ENCODE results near the gene TEC. TPM values are rescaled to one million over a fixed set of nuclear protein-coding genes. Genes with fewer than 3 reads are reported as not detected.
A peak's percentile ranks its signal among the peaks of the same experiment; 100 is the strongest.

TEC gene
- total and polyA plus RNA-seq, 8 donors, result 4.5 to 10.6 (median 7.6) TPM

DNA sequence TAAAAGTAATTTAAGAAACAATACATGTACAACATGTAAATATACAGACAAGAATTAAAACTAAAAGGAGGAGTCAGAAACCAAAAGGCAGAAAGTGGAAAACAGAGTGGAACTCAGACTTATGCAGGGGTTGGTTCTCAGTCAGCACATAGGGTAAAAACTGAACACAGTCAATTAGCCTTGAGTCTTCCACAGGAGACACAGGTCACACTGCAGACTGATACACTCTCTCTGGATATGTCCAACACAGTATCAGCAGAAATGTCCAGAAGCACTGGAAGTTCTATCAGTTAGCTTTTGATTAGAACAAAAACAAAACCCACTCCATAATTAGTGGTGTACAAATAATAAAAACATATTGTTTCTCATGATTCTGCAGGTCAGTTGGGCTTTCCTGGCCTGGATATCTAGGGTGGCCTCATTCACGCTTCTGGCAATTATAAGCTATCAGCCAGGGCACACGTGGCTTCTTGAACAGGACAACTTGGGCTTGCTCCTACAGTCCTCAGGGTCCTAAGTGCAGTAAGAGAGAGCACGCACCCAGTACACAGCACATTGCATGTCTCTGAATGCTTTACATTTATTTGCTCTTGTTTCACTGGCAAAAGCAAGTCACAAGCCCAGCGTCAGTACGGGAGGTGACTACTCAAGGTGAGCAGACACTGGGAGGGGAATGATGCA, 21.6 kb downstream of the TEC start:
- Histone ChIP-seq H3K36me3 (no peaks in the 10 kb centered on the region), H3K27ac (no peak overlapping the region), H3K4me3 (no peak overlapping the region), H3K9me3 (no peaks in the 10 kb centered on the region), H3K27me3 (no peaks in the 10 kb centered on the region), H3K4me1 (no peaks in the 10 kb centered on the region)
- ATAC-seq (peak; percentile 28), DNase-seq (no peak)
- intact Hi-C loops (cut with DNase I), result no loop called here
- TF ChIP-seq, protein P1, sequence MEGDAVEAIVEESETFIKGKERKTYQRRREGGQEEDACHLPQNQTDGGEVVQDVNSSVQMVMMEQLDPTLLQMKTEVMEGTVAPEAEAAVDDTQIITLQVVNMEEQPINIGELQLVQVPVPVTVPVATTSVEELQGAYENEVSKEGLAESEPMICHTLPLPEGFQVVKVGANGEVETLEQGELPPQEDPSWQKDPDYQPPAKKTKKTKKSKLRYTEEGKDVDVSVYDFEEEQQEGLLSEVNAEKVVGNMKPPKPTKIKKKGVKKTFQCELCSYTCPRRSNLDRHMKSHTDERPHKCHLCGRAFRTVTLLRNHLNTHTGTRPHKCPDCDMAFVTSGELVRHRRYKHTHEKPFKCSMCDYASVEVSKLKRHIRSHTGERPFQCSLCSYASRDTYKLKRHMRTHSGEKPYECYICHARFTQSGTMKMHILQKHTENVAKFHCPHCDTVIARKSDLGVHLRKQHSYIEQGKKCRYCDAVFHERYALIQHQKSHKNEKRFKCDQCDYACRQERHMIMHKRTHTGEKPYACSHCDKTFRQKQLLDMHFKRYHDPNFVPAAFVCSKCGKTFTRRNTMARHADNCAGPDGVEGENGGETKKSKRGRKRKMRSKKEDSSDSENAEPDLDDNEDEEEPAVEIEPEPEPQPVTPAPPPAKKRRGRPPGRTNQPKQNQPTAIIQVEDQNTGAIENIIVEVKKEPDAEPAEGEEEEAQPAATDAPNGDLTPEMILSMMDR (IDR thresholded peaks at IDR 0.05), result no peak

DNA sequence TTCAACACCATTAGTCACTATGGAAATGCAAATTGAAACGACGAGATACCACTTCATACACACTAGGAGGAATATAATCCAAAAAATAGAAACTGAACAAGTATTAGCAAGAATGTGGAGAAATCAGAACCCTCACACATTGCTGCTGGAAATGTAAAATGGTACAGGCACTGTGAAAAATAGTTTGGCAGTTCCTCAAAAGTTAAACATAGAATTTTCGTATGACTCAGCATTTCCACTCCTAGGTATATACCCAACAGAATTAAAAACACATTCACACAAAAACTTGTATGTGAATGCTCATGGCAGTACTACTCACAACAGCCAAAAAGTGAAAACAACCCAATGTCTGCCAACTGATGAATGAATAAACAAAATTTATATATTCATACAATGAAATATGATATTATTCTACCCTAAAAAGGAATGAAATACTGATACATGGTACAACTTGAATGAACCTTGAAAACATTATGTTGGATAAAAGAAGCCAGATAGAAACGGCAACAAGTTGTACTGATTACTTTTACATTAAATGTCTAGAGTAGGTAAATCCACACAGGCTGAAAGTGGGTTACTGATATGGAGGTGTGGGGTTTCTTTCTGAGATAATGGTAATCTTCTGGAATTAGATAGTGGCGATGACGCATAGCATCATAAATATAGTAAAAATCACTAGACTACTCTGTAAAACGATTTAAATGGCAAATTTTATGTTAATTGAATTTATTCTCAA, 22.3 kb downstream of the TEC start:
- DNase-seq, result no peak
- TF ChIP-seq, protein P1 (IDR thresholded peaks at IDR 0.05), result no peak
- H3K36me3 ChIP-seq, result no peaks in the 10 kb centered on the region
- no peaks in the 10 kb centered on the region for H3K9me3 ChIP-seq
- no peak overlapping the region for H3K27ac ChIP-seq
- intact Hi-C loops (cut with DNase I), result no loop called here
- H3K4me3 ChIP-seq, result no peak overlapping the region
- no peaks in the 10 kb centered on the region for H3K4me1 ChIP-seq
- no peaks in the 10 kb centered on the region for H3K27me3 ChIP-seq
- ATAC-seq, result no peak

DNA sequence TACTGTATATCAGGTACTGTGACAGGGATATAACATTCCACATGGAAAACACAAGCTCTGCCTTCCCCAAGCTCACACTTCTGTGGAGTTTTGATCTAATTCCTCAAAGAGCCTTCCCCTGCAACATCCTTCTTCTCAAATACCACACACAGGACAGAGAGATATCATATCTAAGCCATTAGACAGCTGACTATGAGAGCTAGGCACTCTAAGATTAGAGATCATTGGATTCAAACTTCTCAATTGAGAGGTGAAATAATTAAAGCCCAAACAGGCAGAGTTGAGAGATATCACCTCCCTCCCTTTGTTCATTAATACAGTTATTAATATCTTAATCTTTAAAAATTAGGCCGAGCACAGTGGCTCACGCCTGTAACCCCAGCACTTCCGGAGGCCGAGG, 25.0 kb downstream of the TEC start:
- no peak overlapping the region for H3K4me3 ChIP-seq
- intact Hi-C loops (cut with DNase I), result no loop called here
- ATAC-seq, result no peak
- TF ChIP-seq, protein P1 (IDR thresholded peaks at IDR 0.05), result no peak
- H3K9me3 ChIP-seq, result no peaks in the 10 kb centered on the region
- no peaks in the 10 kb centered on the region for H3K4me1 ChIP-seq
- H3K27ac ChIP-seq, result no peak overlapping the region
- H3K36me3 ChIP-seq, result no peaks in the 10 kb centered on the region
- no peaks in the 10 kb centered on the region for H3K27me3 ChIP-seq
- no peak for DNase-seq

DNA sequence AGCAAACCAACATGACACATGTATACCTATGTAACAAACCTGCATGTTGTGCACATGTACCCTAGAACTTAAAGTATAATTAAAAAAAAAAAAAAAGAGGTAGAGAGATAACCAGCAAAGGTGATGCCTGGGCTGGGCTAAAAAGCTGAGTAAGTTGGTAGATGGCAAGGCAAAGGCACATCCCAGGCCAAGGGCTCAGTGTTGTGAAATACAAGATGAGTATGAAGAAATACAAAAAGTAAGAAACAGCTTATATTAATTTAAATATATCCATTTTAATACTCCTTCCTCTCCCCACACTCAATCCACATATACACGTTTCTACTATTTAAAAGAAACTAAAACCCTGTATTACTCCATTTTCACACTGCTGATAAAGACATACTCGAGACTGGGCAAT, 25.8 kb downstream of the TEC start:
- Histone ChIP-seq H3K27ac (no peak overlapping the region), H3K27me3 (no peaks in the 10 kb centered on the region), H3K4me1 (no peaks in the 10 kb centered on the region), H3K36me3 (no peaks in the 10 kb centered on the region), H3K4me3 (no peak overlapping the region), H3K9me3 (no peaks in the 10 kb centered on the region)
- DNase-seq (no peak), ATAC-seq (no peak)
- intact Hi-C loops (cut with DNase I), result no loop called here
- TF ChIP-seq, protein P1 (IDR thresholded peaks at IDR 0.05), result no peak

DNA sequence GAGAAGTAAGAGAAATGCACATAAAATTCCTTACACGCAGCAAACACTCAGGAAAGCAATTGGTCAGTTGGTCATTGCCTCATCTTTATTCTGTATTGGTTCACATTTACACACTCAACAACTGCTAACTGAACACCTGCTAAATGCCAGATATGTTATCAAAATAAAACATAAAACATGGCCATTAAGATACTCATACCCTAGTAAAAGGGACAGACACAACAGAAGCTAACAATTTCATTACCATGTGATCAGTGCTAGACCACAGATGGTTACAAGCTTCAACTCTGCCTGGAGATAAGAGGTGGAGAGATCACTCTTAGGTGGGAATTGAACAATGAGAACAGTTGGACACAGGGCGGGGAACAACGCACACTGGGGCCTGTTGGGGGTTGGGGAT, 26.2 kb downstream of the TEC start:
- Histone ChIP-seq H3K27me3 (no peaks in the 10 kb centered on the region), H3K36me3 (no peaks in the 10 kb centered on the region), H3K27ac (no peak overlapping the region), H3K9me3 (no peaks in the 10 kb centered on the region), H3K4me1 (peaks cover 0 to under 1% of the 10 kb centered on the region in 2 donors), H3K4me3 (no peak overlapping the region)
- ATAC-seq (no peak), DNase-seq (no peak)
- intact Hi-C loops (cut with DNase I), result no loop called here
- TF ChIP-seq, protein P1 (IDR thresholded peaks at IDR 0.05), result no peak

Measured in left lung (tissue), 10 donors.